HG02870 (cell line): ENCODE data around the gene NLRP12.
"Not testable (repeated sequence)": the region's sequence is repeated elsewhere in the genome, so short reads cannot be mapped to it uniquely, and the experiment has no call there.

ENCODE experiments used
- ATAC-seq: cut with Tn5 transposase; IDR thresholded peaks from one replicate; pipeline ENCODE4 v1.9.1; 2021; ENCODE audit warnings: mild to moderate bottlenecking, moderate library complexity; ENCODE audit not compliant: unreplicated experiment

Gene NLRP12

GRCh38 chr19:53840241-53840640, 16.1 kb upstream of the NLRP12 start:
- ATAC-seq, result not testable (repeated sequence)

DNA sequence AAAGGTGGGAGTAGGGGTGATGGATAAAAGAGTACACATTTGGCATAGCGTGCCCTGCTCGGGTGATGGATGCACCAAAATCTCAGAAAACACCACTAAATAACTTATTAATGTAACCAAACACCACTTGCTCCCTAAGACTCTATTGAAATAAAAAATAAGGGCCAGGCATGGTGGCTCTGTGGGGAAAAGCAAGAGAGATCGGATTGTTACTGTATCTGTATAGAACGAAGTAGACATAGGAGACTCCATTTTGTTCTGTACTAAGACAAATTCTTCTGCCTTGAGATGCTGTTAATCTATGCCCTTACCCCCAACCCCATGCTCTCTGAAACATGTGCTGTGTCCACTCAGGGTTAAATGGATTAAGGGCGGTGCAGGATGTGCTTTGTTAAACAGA, 14.3 kb upstream of the NLRP12 start:
- not testable (repeated sequence) for ATAC-seq

GRCh38 chr19:53832861-53833260, 8.7 kb upstream of the NLRP12 start:
- not testable (repeated sequence) for ATAC-seq

GRCh38 chr19:53828531-53828930, 4.4 kb upstream of the NLRP12 start:
- ATAC-seq, result no peak

GRCh38 chr19:53826876-53827275, 2.8 kb upstream of the NLRP12 start:
- no peak for ATAC-seq

DNA sequence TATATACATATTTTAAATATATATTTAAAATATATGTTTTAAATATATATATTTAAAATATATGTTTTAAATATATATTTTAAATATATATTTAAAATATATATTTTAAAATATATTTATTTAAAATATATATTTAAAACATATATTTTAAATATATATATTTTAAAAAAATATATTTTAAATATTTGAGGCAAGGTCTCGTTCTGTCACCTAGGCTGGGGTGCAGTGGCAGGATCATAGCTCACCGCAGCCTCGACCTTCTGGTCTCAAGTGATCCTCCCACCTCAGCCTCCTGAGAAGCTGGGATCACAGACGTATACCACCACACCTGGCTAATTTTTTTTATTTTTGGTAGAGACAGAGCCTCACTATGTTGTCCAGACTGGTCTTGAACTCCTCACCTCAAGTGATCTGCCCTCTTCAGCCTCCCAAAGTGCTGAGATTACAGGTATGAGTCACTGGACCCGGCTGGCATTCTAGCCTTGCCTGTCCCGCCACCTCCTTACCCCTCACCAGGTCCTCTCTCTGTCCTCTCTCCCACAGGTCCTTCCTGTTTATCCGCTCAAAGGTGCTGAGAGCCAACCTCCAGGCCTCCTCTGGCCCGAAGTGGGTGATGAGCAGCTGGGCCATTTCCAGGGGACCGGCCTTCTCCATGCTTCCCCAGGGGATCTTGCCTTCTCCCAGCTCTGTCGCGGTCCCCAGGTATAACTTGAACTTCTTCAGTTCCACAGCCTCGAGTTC, 564 bp downstream of the NLRP12 start:
- ATAC-seq, result no peak

DNA sequence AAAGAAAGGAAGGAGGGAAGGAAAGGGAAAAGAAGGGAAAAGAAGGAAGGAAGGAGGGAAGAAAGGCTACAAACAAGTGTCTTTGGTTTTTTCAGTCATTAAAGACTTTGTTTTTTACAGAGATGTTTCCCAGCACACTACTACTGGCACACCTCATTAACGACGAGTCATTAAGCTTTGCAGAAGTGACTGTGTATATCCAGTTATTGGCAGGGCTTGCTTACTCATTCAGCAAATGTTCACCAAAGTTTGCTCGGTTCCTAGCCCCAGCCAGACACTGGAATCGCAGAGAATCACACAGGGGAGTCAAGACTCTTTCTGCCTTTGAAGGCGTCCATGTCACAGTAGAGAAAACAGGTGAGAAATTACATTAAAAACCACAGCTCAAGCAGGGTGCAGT, 4.3 kb downstream of the NLRP12 start:
- ATAC-seq, result no peak

GRCh38 chr19:53818756-53819155, 5.4 kb downstream of the NLRP12 start:
- no peak for ATAC-seq

GRCh38 chr19:53813996-53814395, 10.1 kb downstream of the NLRP12 start:
- ATAC-seq, result no peak

DNA sequence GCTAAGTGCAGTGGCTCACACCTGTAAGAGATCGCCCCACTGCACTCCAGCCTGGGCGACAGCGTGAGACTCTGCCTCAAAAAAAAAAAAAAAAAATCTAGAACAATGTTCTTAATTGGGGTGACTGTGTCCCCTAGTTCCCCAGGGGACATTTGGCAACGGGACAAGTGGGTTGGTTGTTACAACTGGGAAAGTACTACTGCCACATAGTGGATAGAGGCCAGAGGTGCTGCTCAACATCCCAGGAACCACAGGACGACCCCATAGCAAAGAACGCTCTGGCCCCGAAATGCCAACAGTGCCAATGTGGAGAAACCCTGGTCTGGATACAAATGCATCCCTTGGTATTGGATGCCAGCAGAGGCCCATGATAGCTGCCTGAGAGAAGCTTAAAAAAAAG, 11.8 kb downstream of the NLRP12 start:
- ATAC-seq, result no peak

DNA sequence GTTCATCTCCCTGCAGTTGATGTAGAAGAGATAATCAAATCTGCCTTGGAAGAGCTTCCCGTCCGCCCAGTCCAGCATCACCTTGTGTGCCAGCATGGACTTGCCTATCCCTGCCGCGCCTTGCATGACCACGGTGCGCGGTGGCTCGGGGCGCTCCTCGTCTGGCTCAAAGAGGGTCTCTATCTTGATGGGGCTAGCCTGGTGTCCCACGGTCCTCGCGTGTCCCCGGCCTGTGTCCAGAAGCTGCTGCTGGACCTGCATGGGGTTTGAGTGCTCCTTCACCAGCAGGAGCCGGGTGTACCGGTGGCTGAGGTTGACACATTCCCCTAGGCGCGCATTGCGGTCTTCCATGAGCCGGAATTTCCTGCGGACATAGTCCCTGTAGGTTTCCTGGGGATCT, 13.2 kb downstream of the NLRP12 start:
- no peak for ATAC-seq

DNA sequence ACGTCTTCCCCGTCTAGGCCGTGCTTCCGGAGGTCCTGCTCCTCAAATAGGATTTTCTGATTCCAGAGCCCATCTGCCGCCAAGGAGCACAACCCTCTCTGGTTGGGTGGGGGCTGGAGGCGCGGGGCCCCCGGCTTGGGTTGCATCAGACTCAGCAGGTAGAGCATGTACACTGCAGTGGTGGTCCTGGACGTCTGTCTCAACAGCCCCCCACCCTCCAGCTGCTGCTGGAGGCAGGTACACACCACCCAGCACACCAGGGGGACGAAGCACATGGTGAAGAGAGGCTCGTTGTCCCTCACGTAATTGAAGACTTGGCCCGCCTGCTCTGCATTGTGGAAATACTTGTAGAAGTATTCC, 13.9 kb downstream of the NLRP12 start:
- ATAC-seq, result no peak

DNA sequence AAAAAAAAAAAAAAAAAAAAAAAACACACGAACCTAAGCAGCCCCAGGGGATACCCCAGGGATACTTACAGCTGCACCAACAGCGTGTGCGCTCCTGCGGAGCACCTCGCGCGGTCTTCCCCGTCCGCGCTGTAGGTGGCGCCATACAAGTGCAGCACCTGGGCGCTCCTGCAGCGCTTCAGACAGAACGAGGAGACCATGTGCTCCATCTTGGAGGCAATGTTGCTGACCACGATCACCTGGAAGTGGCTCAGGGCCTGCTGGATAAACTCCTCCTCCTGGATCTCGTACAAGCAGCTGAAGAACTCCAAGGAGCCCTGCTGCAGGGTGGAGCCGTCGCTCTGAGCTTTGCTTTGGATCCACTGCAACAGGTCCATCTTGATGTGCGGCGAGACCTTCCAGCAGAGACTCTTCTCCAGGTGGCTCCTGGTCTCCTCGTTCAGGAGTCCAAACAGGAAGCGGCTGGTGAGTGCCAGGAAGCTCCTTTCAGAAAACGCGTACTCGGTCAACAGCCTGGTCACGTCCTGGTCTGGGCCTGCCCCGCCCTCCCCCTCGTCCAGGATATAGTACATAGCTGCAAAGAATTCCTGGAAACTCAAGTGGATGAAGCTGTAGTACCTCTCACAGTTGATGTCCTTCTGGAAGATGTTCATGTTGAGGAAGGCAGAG, 14.5 kb downstream of the NLRP12 start:
- no peak for ATAC-seq

DNA sequence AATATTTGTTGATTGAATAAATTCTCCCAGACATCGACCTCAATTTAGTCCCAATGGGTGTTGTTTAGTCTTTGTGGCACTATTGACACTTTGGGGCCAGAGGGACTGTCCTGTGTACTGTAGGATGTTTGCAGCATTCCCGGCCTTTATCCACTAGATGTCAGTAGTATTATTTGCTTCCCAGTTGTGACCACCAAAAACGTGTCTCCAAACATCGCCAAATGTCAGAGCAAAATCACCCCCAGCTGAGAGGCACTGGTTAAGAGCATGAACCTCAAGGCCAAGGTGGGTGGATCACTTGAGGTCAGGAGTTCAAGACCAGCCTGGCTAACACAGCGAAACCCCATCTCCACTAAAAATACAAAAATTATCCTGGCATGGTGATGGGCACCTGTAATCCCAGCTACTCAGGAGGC, 15.4 kb downstream of the NLRP12 start:
- ATAC-seq, result no peak

GRCh38 chr19:53801257-53801656, 22.9 kb downstream of the NLRP12 start:
- no peak for ATAC-seq

GRCh38 chr19:53795019-53795418, 29.1 kb downstream of the NLRP12 start:
- ATAC-seq, result no peak

DNA sequence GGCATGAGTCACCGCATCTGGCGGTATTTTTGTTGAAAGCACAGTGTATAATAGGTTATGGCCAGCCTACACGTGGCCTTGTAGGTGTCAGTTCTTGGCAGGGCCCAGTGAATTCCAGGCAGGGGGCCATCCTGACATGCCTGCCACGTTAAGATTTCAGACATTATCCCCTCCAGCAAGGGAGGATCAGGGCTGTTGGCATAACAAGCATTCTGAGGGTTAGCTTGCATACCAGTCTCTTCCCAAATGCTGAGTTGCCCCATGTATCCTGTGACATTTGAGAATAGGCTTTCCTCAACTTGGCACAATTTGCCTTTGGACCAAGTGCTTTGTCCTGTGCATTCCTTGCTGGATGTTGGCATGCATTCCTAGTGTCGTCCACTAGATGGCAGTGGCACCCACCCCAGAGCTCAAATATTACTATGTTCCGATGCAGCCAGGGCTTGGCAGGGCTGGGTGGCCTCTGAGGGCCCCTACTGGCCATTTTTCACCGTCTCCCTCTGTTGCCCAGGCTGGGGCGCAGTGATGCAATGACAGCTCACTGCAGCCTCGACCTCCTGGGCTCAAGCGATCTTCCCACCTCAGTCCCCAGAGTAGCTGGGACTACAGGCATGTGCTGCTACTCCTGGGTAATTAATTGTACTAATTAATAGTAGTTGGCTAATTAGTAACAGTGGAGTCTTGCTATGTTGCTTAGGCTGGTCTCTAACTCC, 31.2 kb downstream of the NLRP12 start:
- ATAC-seq, result no peak

DNA sequence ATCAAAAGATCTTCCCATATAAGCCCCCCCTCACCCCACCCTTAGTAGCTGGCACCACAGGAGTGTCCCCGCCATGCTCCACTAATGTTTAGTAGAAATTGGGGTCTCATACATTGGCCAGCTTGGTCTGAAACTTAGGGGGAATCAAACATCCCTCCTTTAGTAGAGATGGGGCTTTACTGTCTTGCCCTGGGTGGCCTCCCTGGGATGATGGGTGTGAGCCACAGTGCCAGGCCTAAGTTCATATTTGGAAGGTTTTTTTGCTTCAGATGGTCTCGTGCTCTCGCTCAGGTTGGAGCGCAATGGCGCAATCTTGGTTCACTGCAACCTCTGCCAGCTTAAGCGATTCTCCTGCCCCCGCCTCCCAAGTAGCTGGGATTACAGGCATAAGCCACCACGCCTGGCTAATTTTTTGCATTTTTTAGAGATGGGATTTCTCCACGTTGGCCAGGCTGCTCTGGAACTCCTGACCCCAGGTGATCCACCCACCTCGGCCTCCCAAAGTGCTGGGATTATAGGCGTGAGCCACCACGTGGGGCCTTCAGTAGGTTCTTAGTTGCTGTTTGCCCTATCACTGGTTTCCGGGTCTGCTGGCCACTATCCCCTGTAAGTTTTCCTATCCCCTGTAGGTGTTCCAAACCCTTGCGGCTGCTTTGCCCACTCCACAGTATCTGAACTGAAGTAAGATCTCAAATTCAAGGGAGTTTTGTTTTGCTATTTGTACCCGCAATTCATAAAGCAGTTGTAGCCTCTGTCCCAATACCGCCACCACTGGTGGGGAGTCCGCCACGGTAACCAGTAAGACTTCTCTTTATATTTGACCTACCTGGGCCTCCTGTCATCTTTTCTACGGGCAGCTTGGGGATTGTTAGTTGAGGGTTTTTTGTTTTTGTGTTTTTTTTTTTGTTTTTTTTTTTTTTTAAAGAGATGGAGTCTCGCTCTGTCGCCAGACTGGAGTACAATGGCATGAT, 34.1 kb downstream of the NLRP12 start:
- no peak for ATAC-seq

GRCh38 chr19:53787266-53787665, 36.8 kb downstream of the NLRP12 start:
- ATAC-seq, result no peak

DNA sequence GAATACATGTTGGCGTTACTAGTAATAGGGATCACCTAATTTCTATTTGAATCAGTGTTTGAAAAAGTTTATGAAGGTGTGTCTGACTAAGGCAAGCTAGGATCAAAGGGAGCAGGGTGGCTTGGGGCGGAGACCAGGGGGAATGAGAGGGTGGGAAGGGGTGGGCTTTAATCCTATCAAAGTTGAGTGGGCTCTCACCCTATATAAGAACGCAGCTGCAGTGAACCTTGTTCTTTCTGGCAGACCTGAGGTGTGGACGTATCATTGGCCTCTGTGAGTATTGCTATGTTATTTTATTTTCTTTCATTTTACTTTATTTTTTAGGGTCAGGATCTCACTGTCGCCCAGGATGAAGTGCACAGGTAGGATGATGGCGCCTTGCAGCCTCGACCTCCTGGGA, 37.4 kb downstream of the NLRP12 start:
- ATAC-seq, result no peak
